Stomach (tissue), 9 donors: ENCODE measurements around the gene GPC6. TPM values are rescaled to one million over a fixed set of nuclear protein-coding genes. Genes with fewer than 3 reads are reported as not detected.

Source experiments
- DNase-seq, 2 donors: peaks; one replicate each; pipeline versions ENCODE4 v3.0.0 to v3.0.0-alpha.2; 2013 to 2019
- H3K27ac ChIP-seq, 5 donors: fragments of 200-600 bp in 4 of 5; sonication (generic) in 4 of 5; one replicate each; pipeline ENCODE4 v1.5.1; 2013 to 2019; ENCODE audit warnings: mild to moderate bottlenecking in 1 of 5, moderate library complexity in 1 of 5
- H3K27me3 ChIP-seq, 3 donors: fragments of 200-600 bp; sonication (generic); one replicate each; pipeline ENCODE4 v1.5.1; 2017 to 2019; ENCODE audit warnings: mixed run types in 1 of 3
- H3K36me3 ChIP-seq, 4 donors: fragments of 200-600 bp; sonication (generic); 1 replicate in 3 of 4; 2 replicates in 1 of 4; pipeline ENCODE4 v1.5.1; 2016 to 2019
- H3K4me1 ChIP-seq, 4 donors: fragments of 200-600 bp; sonication (generic); one replicate each; pipeline ENCODE4 v1.5.1; 2016 to 2019
- H3K4me3 ChIP-seq, 4 donors: fragments of 200-600 bp; sonication (generic) in 3 of 4; one replicate each; pipeline ENCODE4 v1.5.1; 2016 to 2019; ENCODE audit warnings: mild to moderate bottlenecking in 1 of 4
- H3K9me3 ChIP-seq, 4 donors: fragments of 200-600 bp; sonication (generic); one replicate each; pipeline ENCODE4 v1.5.1; 2016 to 2019
- EP300 ChIP-seq: sonication (generic); formaldehyde crosslinking; IDR thresholded peaks from one replicate; pipeline ENCODE4 v1.6.1; 2017; ENCODE audit warnings: antibody characterized with exemption
- POLR2A ChIP-seq, 4 donors: fragments of 450-650 bp; IDR thresholded peaks; one replicate each; pipeline ENCODE4 v1.6.1; 2016; ENCODE audit warnings: antibody characterized with exemption in 4 of 4, control low read depth in 2 of 4, mild to moderate bottlenecking in 1 of 4, moderate library complexity in 1 of 4
- POLR2AphosphoS5 ChIP-seq, 3 donors: sonication (generic); formaldehyde crosslinking; IDR thresholded peaks; one replicate each; pipeline ENCODE4 v1.6.1; 2016; ENCODE audit warnings: antibody characterized with exemption in 3 of 3
- WGBS, 5 donors: extraction: QIAGEN DNeasy Blood & Tissue Kit in 3 of 5; methylation state at CpG; one replicate each; pipeline versions ENCODE4 v1.1.5 to v1.1.7; 2013 to 2018; 5-methylcytosine and 5-hydroxymethylcytosine counted together
- intact Hi-C: fragments of 100-400 bp; cut with DNase I; formaldehyde crosslinking; loops from one replicate; pipeline ENCODE4 v1.15.1; 2023; ENCODE audit warnings: low total_unique reads
- polyA plus RNA-seq, 3 donors: library from polyadenylated mRNA; stranded (reverse); fragments of 200-250 nt; gene quantifications; one replicate each; pipeline ENCODE4 v1.2.3, GENCODE V29; 2013
- total RNA-seq, 5 donors: library from RNA; depleted of rRNA; stranded (reverse); fragments of >200 nt; gene quantifications; one replicate each; pipeline versions ENCODE4 v1.1.0 to v1.2.3, GENCODE V29; 2014 to 2016
- TF ChIP-seq, protein P1 (sequence below), 7 experiments: fragments of 450-650 bp in 4 of 7; fragments of 200-600 bp in 3 of 7; sonication (generic) in 3 of 7; IDR thresholded peaks; one replicate each; pipeline ENCODE4 v1.5.1; 2016 to 2019; ENCODE audit warnings: antibody characterized with exemption in 7 of 7, control low read depth in 2 of 7, mild to moderate bottlenecking in 1 of 7
- donor health status: healthy with polysubstance abuse.
- donor health status: Bipolar disorder and iron deficiency.
- donor health status: healthy.

The GPC6 gene
- total and polyA plus RNA-seq, 8 donors, result 0.70 to 52.7 (median 5.6) TPM

DNA sequence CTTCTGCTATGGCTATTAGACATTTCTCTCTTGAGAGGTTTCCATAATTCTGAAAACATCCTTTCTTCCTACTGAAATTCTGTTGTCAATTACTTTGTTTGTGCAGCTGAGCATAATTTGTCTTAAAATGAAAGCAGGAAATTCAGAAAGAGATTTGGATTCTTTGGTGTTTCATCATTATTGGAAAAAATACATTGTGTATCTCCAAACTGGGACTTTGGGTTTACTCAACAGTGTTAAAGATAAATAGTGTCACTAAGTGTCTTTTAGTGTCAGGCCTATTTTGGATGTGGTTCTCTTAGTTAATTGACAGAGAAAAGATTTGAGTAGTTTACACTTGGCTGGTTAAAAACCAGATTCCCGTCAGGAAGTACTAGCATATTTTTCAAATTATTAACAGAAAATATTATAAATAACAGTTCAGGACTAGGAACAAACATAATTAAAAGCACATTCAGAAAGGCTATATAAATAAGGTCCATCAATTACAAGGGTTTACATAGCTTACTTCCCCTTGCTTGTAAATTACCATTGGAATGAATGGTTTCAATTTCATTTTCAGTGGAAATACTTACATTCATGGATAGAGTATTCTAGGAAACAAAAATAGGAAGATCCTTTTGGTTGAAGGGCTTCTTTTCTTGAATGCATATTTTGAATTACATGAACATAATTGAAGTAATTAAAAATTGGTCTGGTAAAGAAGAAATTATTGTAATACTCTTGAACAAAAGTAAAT, 483.1 kb downstream of the GPC6 start:
- no peaks in the 10 kb centered on the region for H3K36me3 ChIP-seq
- no peak overlapping the region for H3K4me3 ChIP-seq
- peak overlapping the region in 1 of 5 donors; percentile 33 for H3K27ac ChIP-seq
- H3K27me3 ChIP-seq, result no peaks in the 10 kb centered on the region
- H3K9me3 ChIP-seq, result peaks cover 0 to 15% (median 12%) of the 10 kb centered on the region in 4 donors
- DNase-seq, result no peak
- 0 to 59% (median 0%) methylated on average over 1 of the region's 1 CpG for WGBS, 5 donors
- intact Hi-C loops, result no loop called here
- H3K4me1 ChIP-seq, result no peaks in the 10 kb centered on the region
- no peak for TF ChIP-seq POLR2AphosphoS5 (IDR thresholded peaks at IDR 0.05)
- TF ChIP-seq, protein P1, sequence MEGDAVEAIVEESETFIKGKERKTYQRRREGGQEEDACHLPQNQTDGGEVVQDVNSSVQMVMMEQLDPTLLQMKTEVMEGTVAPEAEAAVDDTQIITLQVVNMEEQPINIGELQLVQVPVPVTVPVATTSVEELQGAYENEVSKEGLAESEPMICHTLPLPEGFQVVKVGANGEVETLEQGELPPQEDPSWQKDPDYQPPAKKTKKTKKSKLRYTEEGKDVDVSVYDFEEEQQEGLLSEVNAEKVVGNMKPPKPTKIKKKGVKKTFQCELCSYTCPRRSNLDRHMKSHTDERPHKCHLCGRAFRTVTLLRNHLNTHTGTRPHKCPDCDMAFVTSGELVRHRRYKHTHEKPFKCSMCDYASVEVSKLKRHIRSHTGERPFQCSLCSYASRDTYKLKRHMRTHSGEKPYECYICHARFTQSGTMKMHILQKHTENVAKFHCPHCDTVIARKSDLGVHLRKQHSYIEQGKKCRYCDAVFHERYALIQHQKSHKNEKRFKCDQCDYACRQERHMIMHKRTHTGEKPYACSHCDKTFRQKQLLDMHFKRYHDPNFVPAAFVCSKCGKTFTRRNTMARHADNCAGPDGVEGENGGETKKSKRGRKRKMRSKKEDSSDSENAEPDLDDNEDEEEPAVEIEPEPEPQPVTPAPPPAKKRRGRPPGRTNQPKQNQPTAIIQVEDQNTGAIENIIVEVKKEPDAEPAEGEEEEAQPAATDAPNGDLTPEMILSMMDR (IDR thresholded peaks at IDR 0.05), result no peak
- no peak for TF ChIP-seq POLR2A (IDR thresholded peaks at IDR 0.05)
- TF ChIP-seq EP300, result no peak

DNA sequence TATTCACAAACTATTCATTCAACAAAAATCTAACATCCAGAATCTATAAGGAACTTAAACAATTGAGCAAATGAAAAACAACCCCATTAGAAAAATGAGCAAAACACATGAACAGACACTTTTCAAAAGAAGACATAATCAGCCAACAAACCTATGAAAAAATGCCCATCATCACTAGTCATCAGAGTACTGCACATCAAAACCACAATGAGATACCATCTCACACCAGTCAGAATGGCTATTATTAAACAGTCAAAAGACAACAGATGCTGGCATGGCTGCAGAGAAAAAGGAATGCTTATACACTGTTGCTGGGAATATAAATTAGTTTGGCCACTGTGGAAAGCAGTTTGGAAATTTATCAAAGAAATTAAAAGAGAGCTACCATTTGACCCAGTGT, 487.6 kb downstream of the GPC6 start:
- Histone ChIP-seq H3K4me1 (no peaks in the 10 kb centered on the region), H3K9me3 (peaks cover 0 to 22% (median 19%) of the 10 kb centered on the region in 4 donors), H3K4me3 (no peak overlapping the region), H3K36me3 (no peaks in the 10 kb centered on the region), H3K27ac (no peak overlapping the region), H3K27me3 (no peaks in the 10 kb centered on the region)
- no peak for DNase-seq
- intact Hi-C loops, result no loop called here
- TF ChIP-seq, protein P1 (IDR thresholded peaks at IDR 0.05), result no peak
- TF ChIP-seq POLR2A (IDR thresholded peaks at IDR 0.05), result no peak
- no peak for TF ChIP-seq EP300
- no peak for TF ChIP-seq POLR2AphosphoS5 (IDR thresholded peaks at IDR 0.05)

DNA sequence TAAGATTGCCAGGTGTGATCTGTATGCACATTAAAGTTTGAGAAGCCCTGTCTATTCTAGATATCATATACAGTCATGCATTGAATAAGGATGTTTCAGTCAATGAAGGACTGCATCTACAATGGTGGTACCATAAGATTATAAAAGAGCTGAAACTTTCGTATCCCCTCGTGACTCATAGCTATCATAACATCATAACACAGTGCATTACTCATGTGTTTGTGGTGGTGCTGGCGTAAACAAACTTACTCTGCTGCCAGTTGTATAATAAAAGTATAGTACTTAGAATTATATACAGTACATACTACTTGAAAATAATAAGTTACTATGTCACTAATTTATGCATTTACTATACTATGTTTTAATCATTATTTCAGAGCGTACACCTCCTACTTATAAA, 489.3 kb downstream of the GPC6 start:
- intact Hi-C loops, result no loop called here
- H3K9me3 ChIP-seq, result peaks cover 0 to 25% (median 19%) of the 10 kb centered on the region in 4 donors
- TF ChIP-seq POLR2AphosphoS5 (IDR thresholded peaks at IDR 0.05), result no peak
- TF ChIP-seq EP300, result no peak
- TF ChIP-seq, protein P1 (IDR thresholded peaks at IDR 0.05), result no peak
- TF ChIP-seq POLR2A (IDR thresholded peaks at IDR 0.05), result no peak
- no peaks in the 10 kb centered on the region for H3K36me3 ChIP-seq
- H3K4me1 ChIP-seq, result no peaks in the 10 kb centered on the region
- no peaks in the 10 kb centered on the region for H3K27me3 ChIP-seq
- no peak overlapping the region for H3K27ac ChIP-seq
- DNase-seq, result no peak
- no peak overlapping the region for H3K4me3 ChIP-seq
- 78 to 90% (median 86%) methylated on average over 4 of the region's 4 CpGs for WGBS, 5 donors

DNA sequence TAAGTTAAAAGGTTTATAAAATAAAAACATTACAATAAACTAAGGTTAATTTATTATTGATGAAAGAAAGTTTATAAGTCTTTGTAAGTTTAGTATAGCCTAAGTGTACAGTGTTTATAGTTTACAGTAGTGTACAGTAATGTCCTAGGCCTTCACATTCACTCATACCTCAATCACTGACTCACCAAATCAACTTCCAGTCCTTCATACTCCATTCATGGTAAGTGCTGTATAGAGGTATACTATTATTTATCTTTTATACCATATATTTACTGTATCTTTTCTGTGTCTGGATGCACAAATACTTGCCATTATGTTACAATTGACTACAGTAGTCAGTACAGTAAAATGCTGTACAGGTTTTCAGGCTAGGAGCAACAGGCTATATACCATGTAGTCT, 490.0 kb downstream of the GPC6 start:
- intact Hi-C loops, result no loop called here
- Histone ChIP-seq H3K36me3 (no peaks in the 10 kb centered on the region), H3K27me3 (no peaks in the 10 kb centered on the region), H3K4me3 (no peak overlapping the region), H3K4me1 (no peaks in the 10 kb centered on the region), H3K27ac (no peak overlapping the region), H3K9me3 (peaks cover 0 to 25% (median 19%) of the 10 kb centered on the region in 4 donors)
- TF ChIP-seq, protein P1 (IDR thresholded peaks at IDR 0.05), result no peak
- TF ChIP-seq POLR2AphosphoS5 (IDR thresholded peaks at IDR 0.05), result no peak
- no peak for TF ChIP-seq EP300
- no peak for TF ChIP-seq POLR2A (IDR thresholded peaks at IDR 0.05)
- DNase-seq, result no peak
